ENCODE data around the gene MYCL.

DNA sequence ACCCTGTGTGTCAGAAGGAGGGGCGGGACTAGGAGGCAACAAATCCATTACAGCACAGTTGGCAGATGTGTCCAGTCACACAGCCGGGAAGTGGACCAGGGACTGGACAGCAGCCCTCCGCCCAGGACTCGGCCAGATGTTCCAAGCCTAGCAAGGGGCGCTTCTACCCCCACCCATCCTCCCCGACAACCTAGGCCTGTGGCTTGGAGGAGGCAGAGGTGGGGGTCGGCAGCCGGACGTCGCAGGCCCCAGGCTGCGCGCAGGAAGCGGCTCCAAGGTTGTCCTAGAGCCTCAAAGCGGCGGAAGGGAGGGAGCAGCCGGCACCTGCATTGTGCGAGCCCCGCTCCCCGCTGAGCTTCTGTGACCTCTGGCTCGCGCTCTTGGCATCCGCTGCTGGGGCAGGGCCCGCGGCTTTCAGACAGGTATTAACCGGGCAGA lies 20.6 kb upstream of the MYCL start:
- TF ChIP-seq, protein P1, sequence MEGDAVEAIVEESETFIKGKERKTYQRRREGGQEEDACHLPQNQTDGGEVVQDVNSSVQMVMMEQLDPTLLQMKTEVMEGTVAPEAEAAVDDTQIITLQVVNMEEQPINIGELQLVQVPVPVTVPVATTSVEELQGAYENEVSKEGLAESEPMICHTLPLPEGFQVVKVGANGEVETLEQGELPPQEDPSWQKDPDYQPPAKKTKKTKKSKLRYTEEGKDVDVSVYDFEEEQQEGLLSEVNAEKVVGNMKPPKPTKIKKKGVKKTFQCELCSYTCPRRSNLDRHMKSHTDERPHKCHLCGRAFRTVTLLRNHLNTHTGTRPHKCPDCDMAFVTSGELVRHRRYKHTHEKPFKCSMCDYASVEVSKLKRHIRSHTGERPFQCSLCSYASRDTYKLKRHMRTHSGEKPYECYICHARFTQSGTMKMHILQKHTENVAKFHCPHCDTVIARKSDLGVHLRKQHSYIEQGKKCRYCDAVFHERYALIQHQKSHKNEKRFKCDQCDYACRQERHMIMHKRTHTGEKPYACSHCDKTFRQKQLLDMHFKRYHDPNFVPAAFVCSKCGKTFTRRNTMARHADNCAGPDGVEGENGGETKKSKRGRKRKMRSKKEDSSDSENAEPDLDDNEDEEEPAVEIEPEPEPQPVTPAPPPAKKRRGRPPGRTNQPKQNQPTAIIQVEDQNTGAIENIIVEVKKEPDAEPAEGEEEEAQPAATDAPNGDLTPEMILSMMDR (IDR thresholded peaks at IDR 0.05), result no peak
- TF ChIP-seq POLR2A (IDR thresholded peaks at IDR 0.05), result no peak
